ENCODE results near the gene SMARCA2. TPM values are rescaled to one million over a fixed set of nuclear protein-coding genes. Genes with fewer than 3 reads are reported as not detected.

SMARCA2 gene
- total RNA-seq, 1 experiment from 2014 or later: 5.5 TPM

DNA sequence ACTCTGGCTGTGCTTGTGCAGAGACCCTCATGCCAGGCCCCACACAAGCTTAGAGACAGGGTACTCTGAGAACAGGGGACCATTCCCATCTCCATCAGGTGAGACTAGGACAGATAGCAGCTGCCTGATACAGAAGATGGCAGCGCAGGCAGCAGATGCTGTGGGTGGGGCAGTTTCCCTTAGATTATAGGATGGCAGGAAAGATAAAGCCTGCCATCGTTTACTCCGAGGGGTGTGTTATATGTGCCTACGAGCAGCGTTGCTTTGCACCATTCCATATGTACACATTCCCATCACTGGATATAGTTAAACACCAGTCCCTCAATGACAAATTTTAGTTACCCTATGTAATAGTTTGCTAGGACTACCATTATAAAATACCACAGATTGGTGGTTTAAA lies 135.2 kb downstream of the SMARCA2 start:
- H3K36me3 ChIP-seq (replicated peaks; ENCODE audit: control insufficient read depth, insufficient read depth, low read length): no peaks in the 10 kb centered on the region
- no peaks in the 10 kb centered on the region for H3K27me3 ChIP-seq (ENCODE audit: control insufficient read depth, insufficient read depth, low read length)
- no peak overlapping the region for H3K4me3 ChIP-seq (ENCODE audit: insufficient read depth, low read depth, low read length)
- DNase-seq: no peak

DNA sequence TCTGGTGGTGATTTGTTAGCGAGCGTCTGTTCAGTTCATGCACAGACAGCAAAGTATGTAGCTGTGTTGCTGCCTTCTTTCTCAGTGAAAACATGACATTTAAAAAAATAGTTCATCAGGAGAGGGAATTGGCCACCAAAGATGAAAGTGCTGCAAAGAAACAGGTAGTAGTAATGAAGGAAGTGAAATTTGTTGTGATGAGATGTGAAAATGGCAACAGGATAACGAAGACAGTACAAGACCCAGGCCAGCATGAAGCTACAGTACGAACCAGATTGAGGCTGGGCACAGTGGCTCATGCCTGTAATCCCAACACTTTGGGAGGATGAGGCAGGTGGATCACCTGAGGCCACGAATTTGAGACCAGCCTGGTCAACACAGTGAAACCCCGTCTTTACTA lies 136.0 kb downstream of the SMARCA2 start:
- Histone ChIP-seq H3K36me3 (replicated peaks; ENCODE audit: control insufficient read depth, insufficient read depth, low read length) (no peaks in the 10 kb centered on the region), H3K27me3 (ENCODE audit: control insufficient read depth, insufficient read depth, low read length) (no peaks in the 10 kb centered on the region), H3K4me3 (ENCODE audit: insufficient read depth, low read depth, low read length) (no peak overlapping the region)
- DNase-seq: no peak

DNA sequence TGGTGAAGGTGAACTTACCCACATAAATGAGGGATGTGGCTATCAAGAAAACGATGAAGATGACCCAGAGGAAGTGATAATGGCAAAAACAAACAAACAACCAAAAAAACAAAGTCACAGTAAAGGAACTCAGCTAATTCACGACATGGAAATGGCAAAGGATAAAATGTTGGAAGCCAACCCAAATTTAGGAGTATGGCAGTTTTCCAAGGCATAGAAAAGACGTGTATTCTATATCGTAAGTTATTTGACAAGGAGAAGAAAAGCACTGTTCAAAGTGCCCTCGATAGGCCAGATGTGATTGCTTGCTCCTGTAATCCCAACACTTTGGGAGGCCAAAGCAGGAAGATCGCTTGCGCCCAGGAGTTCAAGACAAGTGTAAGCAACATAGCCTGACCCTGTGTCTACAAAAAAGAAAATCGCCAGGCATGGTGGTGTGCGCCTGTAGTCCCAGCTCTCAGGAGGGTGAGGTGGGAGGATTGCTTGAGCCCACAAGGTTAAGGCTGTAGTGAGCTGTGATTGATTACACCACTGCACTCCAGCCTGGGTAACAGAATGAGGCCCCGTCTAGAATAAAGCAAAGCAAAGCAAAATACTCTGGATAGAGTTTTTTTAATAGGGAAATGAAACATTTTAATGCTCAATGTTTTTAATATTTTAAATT lies 138.0 kb downstream of the SMARCA2 start:
- no peaks in the 10 kb centered on the region for H3K27me3 ChIP-seq (ENCODE audit: control insufficient read depth, insufficient read depth, low read length)
- no peak for DNase-seq
- H3K4me3 ChIP-seq (ENCODE audit: insufficient read depth, low read depth, low read length): no peak overlapping the region
- H3K36me3 ChIP-seq (replicated peaks; ENCODE audit: control insufficient read depth, insufficient read depth, low read length): no peaks in the 10 kb centered on the region

DNA sequence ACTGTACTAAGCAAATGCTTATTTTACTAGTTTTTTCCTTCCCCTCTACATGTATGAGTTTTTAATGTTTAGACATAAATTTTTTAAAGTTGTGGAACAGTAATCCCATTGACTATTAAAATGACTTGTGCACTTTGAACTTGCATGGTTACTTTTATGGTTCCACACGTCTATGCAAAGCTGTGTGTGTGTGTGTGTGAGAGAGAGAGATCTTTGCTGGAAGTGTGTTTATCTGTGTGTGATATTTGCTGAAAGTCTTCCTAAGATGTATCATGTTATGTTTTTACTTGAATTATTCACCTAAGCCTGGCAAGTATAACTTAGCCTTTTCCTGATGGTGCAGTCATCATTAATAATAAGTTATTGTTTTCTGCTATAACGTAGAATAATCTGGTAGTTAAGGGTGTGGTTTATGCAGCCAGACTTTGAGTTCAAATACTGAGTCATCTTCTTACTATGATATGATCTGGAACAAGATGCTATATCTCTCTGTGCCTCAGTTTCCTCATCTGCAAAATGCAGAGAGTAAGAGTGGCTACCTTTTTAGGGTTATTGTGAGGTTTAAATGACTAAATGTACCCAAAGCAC lies 138.6 kb downstream of the SMARCA2 start:
- Histone ChIP-seq H3K36me3 (replicated peaks; ENCODE audit: control insufficient read depth, insufficient read depth, low read length) (no peaks in the 10 kb centered on the region), H3K4me3 (ENCODE audit: insufficient read depth, low read depth, low read length) (no peak overlapping the region), H3K27me3 (ENCODE audit: control insufficient read depth, insufficient read depth, low read length) (no peaks in the 10 kb centered on the region)
- DNase-seq: no peak

DNA sequence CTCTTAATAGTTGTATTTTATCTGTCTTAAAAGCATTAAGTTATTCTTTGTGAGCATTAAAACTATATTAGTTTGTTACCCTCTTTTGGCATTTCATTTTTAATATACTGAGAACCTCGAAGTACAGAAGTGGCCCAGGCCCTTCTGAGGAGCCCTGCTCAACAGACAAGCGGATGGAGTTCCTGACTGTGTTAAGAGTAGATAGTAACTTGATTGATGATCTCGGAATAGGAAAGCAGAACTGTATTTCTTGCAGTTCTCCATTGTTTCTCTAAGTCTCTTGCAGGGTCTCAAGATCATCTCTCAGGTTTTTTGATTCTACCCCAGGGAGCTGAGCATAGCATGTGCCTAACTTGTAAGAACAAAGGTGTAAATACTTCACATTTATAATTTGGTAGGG lies 139.6 kb downstream of the SMARCA2 start:
- no peak for DNase-seq
- no peaks in the 10 kb centered on the region for H3K27me3 ChIP-seq (ENCODE audit: control insufficient read depth, insufficient read depth, low read length)
- no peak overlapping the region for H3K4me3 ChIP-seq (ENCODE audit: insufficient read depth, low read depth, low read length)
- H3K36me3 ChIP-seq (replicated peaks; ENCODE audit: control insufficient read depth, insufficient read depth, low read length): no peaks in the 10 kb centered on the region

DNA sequence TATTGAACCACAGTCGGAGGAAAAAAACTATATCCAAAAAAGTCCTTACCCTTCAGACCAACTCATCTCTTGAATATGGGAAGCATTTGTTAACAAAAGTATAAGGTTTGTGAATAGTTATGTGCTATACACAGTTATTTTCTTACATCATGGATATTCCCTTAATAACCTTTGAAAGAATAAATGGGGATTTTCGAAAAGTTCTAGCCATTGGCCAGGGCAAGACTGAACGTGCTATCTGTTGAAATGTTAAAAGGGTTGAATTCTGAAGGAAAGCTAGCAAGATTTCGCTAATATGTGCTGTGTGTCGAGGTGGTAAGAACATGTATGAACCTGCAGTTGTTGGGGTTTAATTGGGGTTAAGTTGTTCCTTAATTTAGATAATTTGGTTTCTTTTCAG lies 140.8 kb downstream of the SMARCA2 start:
- H3K36me3 ChIP-seq (replicated peaks; ENCODE audit: control insufficient read depth, insufficient read depth, low read length): no peaks in the 10 kb centered on the region
- H3K4me3 ChIP-seq (ENCODE audit: insufficient read depth, low read depth, low read length): no peak overlapping the region
- no peak for DNase-seq
- H3K27me3 ChIP-seq (ENCODE audit: control insufficient read depth, insufficient read depth, low read length): no peaks in the 10 kb centered on the region

DNA sequence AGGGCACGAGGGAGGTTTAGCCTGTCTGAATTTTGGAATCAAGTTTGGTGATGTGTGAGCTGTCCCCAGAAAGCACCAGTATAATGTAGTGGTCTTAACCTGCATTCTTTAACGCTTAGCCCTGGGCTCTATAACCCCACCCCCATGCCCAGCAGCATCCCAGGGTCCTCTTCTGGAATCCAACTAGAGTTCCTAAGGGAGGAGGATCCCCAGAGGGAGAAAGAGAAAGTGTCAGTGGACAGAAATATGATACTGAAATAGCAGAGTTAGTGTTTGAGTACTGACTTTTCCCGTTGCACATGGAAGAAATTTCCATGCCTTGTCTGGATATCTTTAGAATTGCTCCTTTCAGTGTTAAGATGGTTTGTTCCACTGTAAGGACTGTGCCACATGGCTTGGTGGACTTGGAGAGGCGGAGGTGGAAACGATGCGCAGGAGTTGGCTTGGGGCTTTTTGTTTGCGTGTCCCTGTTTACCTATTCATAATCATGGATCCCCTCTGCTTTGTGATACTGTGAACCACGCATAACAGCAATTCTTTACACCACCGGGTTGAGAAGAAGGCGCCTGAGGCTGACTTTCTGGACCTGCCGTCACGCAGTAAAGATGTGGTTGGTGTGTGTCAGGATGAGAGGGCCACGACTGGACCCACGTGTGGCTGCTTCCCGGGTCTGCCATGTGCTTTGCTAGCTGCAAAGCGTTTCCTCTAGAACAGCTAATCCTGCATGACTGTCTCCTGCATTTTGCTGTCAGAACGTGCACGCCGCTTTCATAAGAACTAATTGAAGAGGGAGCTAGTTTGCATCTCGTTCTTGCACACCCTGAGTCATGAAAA lies 142.3 kb downstream of the SMARCA2 start:
- Histone ChIP-seq H3K27me3 (ENCODE audit: control insufficient read depth, insufficient read depth, low read length) (no peaks in the 10 kb centered on the region), H3K4me3 (ENCODE audit: insufficient read depth, low read depth, low read length) (no peak overlapping the region), H3K36me3 (replicated peaks; ENCODE audit: control insufficient read depth, insufficient read depth, low read length) (no peaks in the 10 kb centered on the region)
- no peak for DNase-seq

DNA sequence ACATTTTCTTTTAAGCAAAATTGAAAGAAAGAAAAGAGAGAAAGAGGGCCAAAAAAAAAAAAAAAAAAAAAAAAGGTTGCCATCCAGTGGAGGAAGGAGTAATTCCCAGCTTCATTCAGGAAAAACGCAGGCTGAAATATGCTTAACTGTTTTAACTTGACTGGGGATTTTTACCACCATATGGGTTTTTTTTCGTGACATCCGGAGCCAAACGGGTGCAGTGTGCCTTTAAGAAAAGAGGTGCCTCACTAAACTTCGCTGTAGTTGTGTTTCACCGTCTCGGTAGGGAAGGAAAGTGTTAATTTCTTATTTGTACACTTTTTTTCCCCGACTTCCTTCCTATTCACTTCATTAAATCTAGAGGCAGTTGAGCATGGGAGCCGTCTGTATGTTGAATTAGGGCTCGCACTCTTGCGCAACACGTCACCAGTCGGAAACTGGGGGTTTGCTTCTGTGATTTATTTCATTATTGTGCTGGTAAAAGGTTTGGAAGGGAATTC lies 143.0 kb downstream of the SMARCA2 start:
- DNase-seq: peak; percentile 37
- H3K4me3 ChIP-seq (ENCODE audit: insufficient read depth, low read depth, low read length): peak overlapping the region; percentile 11; the same call in 1 of the 2 replicates
- no peaks in the 10 kb centered on the region for H3K36me3 ChIP-seq (replicated peaks; ENCODE audit: control insufficient read depth, insufficient read depth, low read length)
- H3K27me3 ChIP-seq (ENCODE audit: control insufficient read depth, insufficient read depth, low read length): no peaks in the 10 kb centered on the region

DNA sequence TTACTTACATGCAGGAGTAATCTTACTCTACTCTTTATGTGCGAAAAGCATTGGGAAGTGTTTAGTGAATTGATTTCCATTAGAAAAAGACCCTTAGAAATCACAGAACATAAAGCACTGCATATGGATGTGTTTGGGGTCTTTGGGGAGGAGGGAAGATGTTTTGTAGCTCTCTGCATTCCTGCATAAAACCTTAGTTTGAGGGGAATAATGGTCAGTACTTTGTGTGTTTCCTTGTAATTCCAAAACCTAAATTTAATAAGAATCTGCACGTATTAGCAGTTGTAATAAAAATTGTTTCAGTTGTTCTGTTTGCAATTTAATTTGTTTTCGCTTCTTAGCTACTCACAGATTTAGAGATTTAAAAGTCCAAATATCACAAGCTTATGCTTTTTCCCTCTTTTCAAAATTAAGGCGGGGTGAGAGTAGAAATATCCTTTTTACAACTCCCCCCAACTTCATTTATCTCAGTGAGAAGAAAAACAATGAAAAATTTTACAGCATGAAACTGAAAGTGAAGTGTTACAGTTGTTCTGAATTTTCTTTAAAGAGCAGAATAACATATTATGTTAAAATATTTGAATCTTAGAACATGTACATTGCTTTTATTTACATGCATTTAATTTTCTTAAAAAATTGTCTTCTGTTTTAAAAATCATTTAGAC lies 143.8 kb downstream of the SMARCA2 start:
- Histone ChIP-seq H3K4me3 (ENCODE audit: insufficient read depth, low read depth, low read length) (no peak overlapping the region), H3K36me3 (replicated peaks; ENCODE audit: control insufficient read depth, insufficient read depth, low read length) (no peaks in the 10 kb centered on the region), H3K27me3 (ENCODE audit: control insufficient read depth, insufficient read depth, low read length) (no peaks in the 10 kb centered on the region)
- DNase-seq: no peak

DNA sequence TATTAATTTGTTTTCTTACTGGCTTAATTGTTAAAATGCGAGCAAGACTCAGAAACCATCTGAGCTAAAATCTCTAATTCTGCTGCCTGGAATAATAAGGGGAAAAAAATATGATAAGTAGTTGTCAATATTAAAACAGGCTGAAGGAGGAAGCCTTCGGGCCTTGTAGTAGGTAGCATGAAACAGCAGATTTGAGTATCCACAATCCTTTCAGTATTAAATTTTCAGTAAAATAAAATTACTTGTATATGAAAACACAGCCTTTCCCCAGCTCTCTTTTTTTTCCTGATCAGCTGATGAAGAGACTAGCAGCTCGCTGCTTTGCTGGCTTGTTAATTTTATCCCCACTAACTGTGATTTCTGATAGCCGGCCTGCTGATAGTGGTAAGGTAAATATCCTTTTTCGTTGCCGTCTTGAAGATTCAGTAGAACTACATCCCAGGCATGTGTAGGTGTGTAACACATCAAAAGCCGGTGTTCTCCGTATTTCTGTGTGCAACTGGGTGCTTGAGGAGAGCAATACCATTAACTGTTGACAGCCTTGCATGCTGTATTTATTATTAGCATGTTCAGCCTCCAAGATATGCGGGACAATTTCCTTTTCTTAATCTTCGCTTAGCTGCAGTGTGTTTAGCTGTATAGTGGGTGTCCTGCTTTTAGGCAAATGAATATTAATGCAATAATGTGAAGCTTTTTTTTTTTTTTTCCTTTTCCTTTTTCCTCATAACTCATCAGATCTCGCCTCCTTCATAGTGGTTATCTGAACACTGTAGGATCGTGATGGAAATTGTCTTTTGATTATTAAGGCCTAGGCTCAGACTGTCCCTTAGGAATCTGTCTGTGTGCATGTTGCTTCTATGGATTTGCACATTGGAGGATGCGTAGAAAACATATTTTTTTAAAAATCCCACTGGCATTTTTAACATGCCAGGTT lies 144.6 kb downstream of the SMARCA2 start:
- no peaks in the 10 kb centered on the region for H3K27me3 ChIP-seq (ENCODE audit: control insufficient read depth, insufficient read depth, low read length)
- H3K4me3 ChIP-seq (ENCODE audit: insufficient read depth, low read depth, low read length): no peak overlapping the region
- no peak for DNase-seq
- H3K36me3 ChIP-seq (replicated peaks; ENCODE audit: control insufficient read depth, insufficient read depth, low read length): no peaks in the 10 kb centered on the region

DNA sequence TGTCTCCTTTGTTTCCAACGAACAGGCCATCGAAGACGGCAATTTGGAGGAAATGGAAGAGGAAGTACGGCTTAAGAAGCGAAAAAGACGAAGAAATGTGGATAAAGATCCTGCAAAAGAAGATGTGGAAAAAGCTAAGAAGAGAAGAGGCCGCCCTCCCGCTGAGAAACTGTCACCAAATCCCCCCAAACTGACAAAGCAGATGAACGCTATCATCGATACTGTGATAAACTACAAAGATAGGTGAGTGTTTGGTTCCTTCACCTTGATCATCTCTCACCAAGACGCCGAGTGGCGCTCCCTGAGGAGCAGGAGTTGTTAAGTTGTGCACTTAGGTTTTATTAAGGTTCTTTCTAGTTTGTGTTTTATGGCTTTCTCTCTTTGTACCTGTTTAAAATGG lies 146.5 kb downstream of the SMARCA2 start:
- no peak for DNase-seq
- Histone ChIP-seq H3K36me3 (replicated peaks; ENCODE audit: control insufficient read depth, insufficient read depth, low read length) (no peaks in the 10 kb centered on the region), H3K27me3 (ENCODE audit: control insufficient read depth, insufficient read depth, low read length) (no peaks in the 10 kb centered on the region), H3K4me3 (ENCODE audit: insufficient read depth, low read depth, low read length) (no peak overlapping the region)

DNA sequence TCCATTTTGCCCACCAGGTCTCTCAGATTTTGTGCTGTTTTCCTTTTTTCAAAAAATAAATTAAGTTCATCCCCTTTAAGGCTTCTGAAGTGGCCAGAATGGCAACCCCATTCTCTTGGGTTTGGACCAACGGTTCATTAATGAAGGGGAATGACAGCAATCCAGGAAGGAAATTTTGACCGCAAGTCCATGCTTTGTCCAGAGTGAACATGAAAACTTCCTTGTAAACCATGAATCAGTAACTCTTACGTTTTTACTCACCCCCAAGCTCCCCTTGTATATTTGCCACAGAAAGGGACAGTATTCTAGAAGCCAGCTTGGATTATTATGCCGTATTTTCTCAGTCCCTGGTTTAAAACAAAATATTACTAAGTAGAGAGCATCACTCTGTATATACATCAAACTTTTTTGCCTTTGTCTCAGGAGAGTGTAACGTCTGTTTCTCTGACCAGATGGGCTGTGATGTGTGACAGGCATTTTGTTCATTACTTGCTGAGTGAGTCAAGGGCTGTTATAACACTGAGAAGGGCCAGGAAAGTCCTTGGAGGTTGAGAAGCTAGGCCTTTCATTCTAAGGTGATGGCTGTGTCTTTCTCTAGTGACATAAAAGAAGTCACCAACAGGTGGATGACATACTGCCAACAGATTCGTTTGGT lies 148.2 kb downstream of the SMARCA2 start:
- DNase-seq: no peak
- Histone ChIP-seq H3K4me3 (ENCODE audit: insufficient read depth, low read depth, low read length) (no peak overlapping the region), H3K36me3 (replicated peaks; ENCODE audit: control insufficient read depth, insufficient read depth, low read length) (no peaks in the 10 kb centered on the region), H3K27me3 (ENCODE audit: control insufficient read depth, insufficient read depth, low read length) (no peaks in the 10 kb centered on the region)

DNA sequence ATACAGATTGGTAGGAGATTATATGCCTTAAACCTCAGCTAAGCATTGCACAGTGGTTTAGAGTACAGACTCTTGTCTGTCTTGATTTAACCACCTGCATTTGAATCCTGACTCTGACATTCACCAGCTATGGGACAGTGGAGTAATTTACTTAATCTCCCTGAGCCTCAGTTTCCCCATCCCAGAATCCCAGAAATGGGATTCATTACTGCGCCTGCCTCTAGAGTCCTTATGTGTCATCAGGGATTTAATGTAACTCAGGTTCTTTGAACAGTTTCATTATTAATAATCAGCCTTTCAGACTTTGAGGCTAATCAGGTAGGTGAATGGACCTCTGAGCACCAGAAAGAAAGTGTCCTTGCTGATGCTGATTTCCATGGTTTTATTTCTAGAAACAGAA lies 149.1 kb downstream of the SMARCA2 start:
- no peaks in the 10 kb centered on the region for H3K36me3 ChIP-seq (replicated peaks; ENCODE audit: control insufficient read depth, insufficient read depth, low read length)
- DNase-seq: no peak
- no peak overlapping the region for H3K4me3 ChIP-seq (ENCODE audit: insufficient read depth, low read depth, low read length)
- H3K27me3 ChIP-seq (ENCODE audit: control insufficient read depth, insufficient read depth, low read length): no peaks in the 10 kb centered on the region
